Type B pancreatic cell (in vitro differentiated cells): Measurements from ENCODE around the gene SMIM13. TPM values are rescaled to one million over a fixed set of nuclear protein-coding genes. Genes with fewer than 3 reads are reported as not detected.

ENCODE experiments used
- DNase-seq: peaks from one replicate; pipeline ENCODE4 v3.0.0; 2021; ENCODE audit warnings: mixed read lengths; ENCODE audit not compliant: unreplicated experiment; ENCODE audit errors: extremely low spot score
- H3K27ac Mint-ChIP-seq: 2 replicates; pipeline ENCODE4 v1.8.0; 2021; ENCODE audit warnings: mild to moderate bottlenecking, mixed read lengths
- H3K27me3 Mint-ChIP-seq: 2 replicates; pipeline ENCODE4 v1.8.0; 2021; ENCODE audit warnings: mixed read lengths
- H3K36me3 Mint-ChIP-seq: 2 replicates; pipeline ENCODE4 v1.8.0; 2021; ENCODE audit warnings: mixed read lengths
- H3K4me1 Mint-ChIP-seq: one replicate; pipeline ENCODE4 v1.8.0; 2021; ENCODE audit warnings: mixed read lengths; ENCODE audit not compliant: unreplicated experiment
- H3K4me3 Mint-ChIP-seq: 2 replicates; pipeline ENCODE4 v1.8.0; 2021; ENCODE audit warnings: mild to moderate bottlenecking, mixed read lengths
- H3K9me3 Mint-ChIP-seq: 2 replicates; pipeline ENCODE4 v1.8.0; 2021; ENCODE audit warnings: mixed read lengths
- total RNA-seq: library from RNA; stranded (reverse); gene quantifications from 2 replicates; pipeline ENCODE4 v1.2.1, GENCODE V29; 2021; ENCODE audit warnings: low replicate concordance
- TF ChIP-seq, protein P1 (sequence below): fragments of 200-600 bp; sonication (generic); conservative IDR thresholded peaks from 2 replicates; pipeline ENCODE4 v1.5.0; 2021; ENCODE audit warnings: antibody characterized with exemption, mild to moderate bottlenecking

The SMIM13 gene
- total RNA-seq, 1 donor from 2014 or later, result 13.9 TPM

DNA sequence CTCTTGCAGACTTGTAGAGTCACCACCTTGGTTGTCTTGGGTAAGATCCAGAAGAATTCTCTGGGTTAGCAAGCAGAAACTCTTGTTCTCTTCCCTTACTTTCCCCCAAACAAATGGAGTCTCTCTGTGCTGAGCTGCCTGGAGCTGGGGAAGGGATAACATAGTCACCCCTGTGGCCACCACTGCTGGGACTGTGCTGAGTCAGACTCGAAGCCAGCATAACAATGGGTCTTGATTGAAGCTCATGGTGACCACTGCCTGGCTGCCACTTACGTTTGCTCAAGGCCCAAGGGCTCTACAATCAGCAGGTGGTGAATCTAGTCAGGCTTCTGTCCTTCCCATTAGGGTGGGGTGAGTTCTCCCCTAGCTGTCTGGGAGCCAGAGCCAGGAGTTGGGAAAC is 33.2 kb downstream of the SMIM13 start:
- DNase-seq, result no peak
- Mint-ChIP-seq H3K36me3 (peaks cover 19% of the 10 kb centered on the region), H3K27me3 (no peaks in the 10 kb centered on the region), H3K4me3 (no peak overlapping the region), H3K27ac (no peak overlapping the region), H3K4me1 (peaks cover 15% of the 10 kb centered on the region), H3K9me3 (peaks cover 9% of the 10 kb centered on the region)
- TF ChIP-seq, protein P1, sequence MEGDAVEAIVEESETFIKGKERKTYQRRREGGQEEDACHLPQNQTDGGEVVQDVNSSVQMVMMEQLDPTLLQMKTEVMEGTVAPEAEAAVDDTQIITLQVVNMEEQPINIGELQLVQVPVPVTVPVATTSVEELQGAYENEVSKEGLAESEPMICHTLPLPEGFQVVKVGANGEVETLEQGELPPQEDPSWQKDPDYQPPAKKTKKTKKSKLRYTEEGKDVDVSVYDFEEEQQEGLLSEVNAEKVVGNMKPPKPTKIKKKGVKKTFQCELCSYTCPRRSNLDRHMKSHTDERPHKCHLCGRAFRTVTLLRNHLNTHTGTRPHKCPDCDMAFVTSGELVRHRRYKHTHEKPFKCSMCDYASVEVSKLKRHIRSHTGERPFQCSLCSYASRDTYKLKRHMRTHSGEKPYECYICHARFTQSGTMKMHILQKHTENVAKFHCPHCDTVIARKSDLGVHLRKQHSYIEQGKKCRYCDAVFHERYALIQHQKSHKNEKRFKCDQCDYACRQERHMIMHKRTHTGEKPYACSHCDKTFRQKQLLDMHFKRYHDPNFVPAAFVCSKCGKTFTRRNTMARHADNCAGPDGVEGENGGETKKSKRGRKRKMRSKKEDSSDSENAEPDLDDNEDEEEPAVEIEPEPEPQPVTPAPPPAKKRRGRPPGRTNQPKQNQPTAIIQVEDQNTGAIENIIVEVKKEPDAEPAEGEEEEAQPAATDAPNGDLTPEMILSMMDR, result no peak

DNA sequence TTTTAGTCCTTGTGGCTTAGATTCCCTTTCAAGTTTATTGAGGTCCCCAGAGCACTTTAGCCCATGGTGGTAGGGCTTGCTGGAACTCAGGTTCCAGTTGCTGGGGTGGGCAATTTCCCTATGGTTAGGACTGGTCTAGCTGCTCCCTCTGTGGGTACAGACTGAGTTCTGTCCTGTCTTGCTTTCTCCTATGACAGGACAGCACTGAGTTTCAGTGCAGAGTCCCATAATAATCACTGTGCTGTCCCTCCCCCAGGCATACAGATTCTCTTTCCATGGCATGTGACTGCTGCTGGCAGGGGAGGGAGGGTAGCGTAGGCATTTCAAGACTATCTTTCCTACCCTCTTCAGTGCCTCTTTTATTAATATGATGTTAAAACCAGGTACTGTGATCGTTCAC is 35.0 kb downstream of the SMIM13 start:
- Mint-ChIP-seq H3K27ac (no peak overlapping the region), H3K27me3 (no peaks in the 10 kb centered on the region), H3K36me3 (peaks cover 19% of the 10 kb centered on the region), H3K4me1 (peaks cover 13% of the 10 kb centered on the region), H3K4me3 (no peak overlapping the region), H3K9me3 (peaks cover 9% of the 10 kb centered on the region)
- DNase-seq, result no peak
- TF ChIP-seq, protein P1, result no peak

DNA sequence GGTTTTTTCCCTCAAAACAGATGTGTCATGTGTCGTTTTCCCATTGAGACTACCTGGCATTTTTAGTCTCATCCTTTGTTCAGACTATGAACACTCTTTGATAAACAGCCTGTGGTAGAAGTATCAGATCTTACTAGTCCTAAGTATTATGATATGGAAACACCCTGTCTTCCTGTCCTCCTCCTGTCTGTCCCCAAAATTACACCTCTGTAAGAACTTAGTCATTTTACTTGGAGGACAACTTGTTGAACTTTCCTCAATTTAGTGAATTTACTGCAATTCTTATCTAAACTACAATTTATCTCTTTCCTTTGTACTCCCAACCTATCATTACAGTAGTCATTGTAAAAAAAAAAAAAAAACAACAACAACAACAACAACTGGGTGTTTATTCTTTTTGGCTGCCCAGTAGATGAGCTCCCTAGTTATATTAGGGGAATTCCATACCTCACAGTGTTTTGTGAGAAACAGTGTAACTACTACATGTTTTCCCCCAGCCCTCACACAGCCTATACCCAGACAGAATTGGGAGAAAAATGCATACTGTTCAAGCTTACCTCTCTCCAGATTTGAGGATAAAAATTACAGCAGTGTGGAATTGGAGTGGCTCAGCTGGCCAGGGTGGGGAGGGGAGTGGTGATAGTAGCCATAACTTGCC is 36.4 kb downstream of the SMIM13 start:
- peaks cover 13% of the 10 kb centered on the region for H3K4me1 Mint-ChIP-seq
- no peak overlapping the region for H3K27ac Mint-ChIP-seq
- DNase-seq, result no peak
- TF ChIP-seq, protein P1, result no peak
- peaks cover 26% of the 10 kb centered on the region for H3K36me3 Mint-ChIP-seq
- H3K9me3 Mint-ChIP-seq, result peaks cover 9% of the 10 kb centered on the region
- no peaks in the 10 kb centered on the region for H3K27me3 Mint-ChIP-seq
- H3K4me3 Mint-ChIP-seq, result no peak overlapping the region

DNA sequence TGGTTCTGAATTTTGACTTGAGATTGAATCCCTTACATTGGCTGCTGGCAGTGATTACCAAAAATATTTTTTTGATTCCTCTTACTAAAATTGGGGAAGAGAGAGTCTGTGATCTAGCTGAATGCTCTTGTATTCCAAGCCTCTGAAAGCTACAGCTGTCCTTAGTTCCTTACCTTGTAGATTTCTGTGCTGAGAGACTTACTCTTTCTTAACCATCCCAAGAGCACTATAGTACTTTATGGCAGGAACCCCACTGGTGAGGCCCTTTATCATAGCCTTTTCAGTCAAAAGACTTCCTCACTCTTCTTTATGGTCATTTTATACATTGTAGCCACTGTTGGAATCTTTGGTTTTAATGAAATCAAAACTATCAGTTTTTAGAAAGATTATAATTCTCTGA is 37.0 kb downstream of the SMIM13 start:
- Mint-ChIP-seq H3K4me1 (peaks cover 13% of the 10 kb centered on the region), H3K27me3 (no peaks in the 10 kb centered on the region), H3K4me3 (no peak overlapping the region), H3K9me3 (peaks cover 9% of the 10 kb centered on the region), H3K36me3 (peaks cover 28% of the 10 kb centered on the region), H3K27ac (no peak overlapping the region)
- DNase-seq, result no peak
- TF ChIP-seq, protein P1, result no peak

DNA sequence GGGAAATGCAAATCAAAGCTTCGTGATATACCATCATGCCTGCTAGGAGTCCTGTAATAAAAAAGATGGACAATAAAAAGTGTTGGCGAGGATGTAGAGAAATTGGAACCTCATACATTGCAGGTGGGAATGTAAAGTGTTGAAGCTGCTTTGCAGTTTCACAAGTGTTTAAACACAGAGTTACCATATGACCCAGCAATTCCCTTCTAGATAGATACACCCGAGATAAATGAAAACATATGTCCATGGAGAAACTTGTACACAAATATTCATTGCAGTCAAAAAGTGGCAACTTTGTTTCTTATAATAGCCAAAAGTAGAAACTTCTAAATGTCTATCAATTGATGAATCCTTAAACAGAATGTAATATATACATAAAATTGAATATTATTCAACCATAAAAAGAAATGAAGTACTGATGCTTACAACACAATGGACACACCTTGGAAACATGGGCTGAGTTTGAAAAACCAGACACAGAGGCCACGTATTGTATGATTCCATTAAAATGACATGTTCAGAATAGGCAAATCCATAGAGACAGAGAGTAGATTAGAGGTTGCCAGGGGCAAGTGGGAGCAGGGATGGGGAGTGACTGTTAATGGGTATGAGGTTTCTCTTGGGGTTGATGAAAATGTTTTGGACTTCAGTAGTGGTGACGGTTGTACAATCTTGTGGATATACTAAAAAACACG is 38.7 kb downstream of the SMIM13 start:
- Mint-ChIP-seq H3K9me3 (peaks cover 2% of the 10 kb centered on the region), H3K36me3 (peaks cover 22% of the 10 kb centered on the region), H3K4me3 (no peak overlapping the region), H3K27ac (no peak overlapping the region), H3K4me1 (peaks cover 13% of the 10 kb centered on the region), H3K27me3 (no peaks in the 10 kb centered on the region)
- TF ChIP-seq, protein P1, result no peak
- no peak for DNase-seq
